Keratinocyte (primary cell): ENCODE measurements around the gene EDA. TPM values are rescaled to one million over a fixed set of nuclear protein-coding genes. Genes with fewer than 3 reads are reported as not detected.

Experiments
- DNase-seq: peaks from one replicate; pipeline ENCODE4 v3.0.0-alpha.2; 2011; ENCODE audit warnings: low read depth, missing footprints, low spot score
- FAIRE-seq: peaks from 2 replicates; lab custom pipeline; 2011; peaks lifted over from hg19 to GRCh38; lab: Jason Lieb, UNC
- H2AFZ ChIP-seq: 2 replicates; pipeline ENCODE4 v1.6.0; 2012; ENCODE audit warnings: low read length, control low read depth, inconsistent platforms; ENCODE audit not compliant: control insufficient read depth
- H3K27ac ChIP-seq: 2 replicates; pipeline ENCODE4 v1.5.1; 2011; ENCODE audit warnings: low read length; ENCODE audit not compliant: control insufficient read depth, insufficient read depth
- H3K27me3 ChIP-seq: 3 replicates; pipeline ENCODE4 v1.6.0; 2011; ENCODE audit warnings: low read length; ENCODE audit not compliant: control insufficient read depth, insufficient read depth; ENCODE audit errors: extremely low read depth
- H3K36me3 ChIP-seq, 2 experiments: 2 replicates in 1 of 2; 3 replicates in 1 of 2; pipeline ENCODE4 v1.5.1; 2011; ENCODE audit warnings: low read length in 2 of 2, mild to moderate bottlenecking in 1 of 2; ENCODE audit not compliant: control insufficient read depth in 2 of 2, insufficient read depth in 2 of 2; ENCODE audit errors: extremely low read depth in 1 of 2
- H3K4me1 ChIP-seq: 3 replicates; pipeline ENCODE4 v1.5.1; 2011; ENCODE audit warnings: low read length; ENCODE audit not compliant: control insufficient read depth, insufficient read depth; ENCODE audit errors: extremely low read depth
- H3K4me2 ChIP-seq: 3 replicates; pipeline ENCODE4 v1.6.0; 2011; ENCODE audit warnings: low read depth, low read length; ENCODE audit not compliant: control insufficient read depth, insufficient read depth; ENCODE audit errors: extremely low read depth
- H3K4me3 ChIP-seq, 3 experiments: fragments of 200-600 bp in 1 of 3; sonication (generic) in 1 of 3; 2 replicates in 2 of 3; 3 replicates in 1 of 3; pipeline ENCODE4 v1.5.1; 2011 to 2016; ENCODE audit warnings: low read length in 3 of 3, mild to moderate bottlenecking in 3 of 3, control low read depth in 2 of 3, inconsistent platforms in 1 of 3, low read depth in 1 of 3, mixed read lengths in 1 of 3, mixed run types in 1 of 3, moderate library complexity in 1 of 3; ENCODE audit not compliant: control insufficient read depth in 2 of 3, insufficient read depth in 2 of 3; ENCODE audit errors: extremely low read depth in 1 of 3
- H3K79me2 ChIP-seq: 2 replicates; pipeline ENCODE4 v1.6.0; 2012; ENCODE audit warnings: low read length; ENCODE audit not compliant: control insufficient read depth, insufficient read depth
- H3K9ac ChIP-seq: 3 replicates; pipeline ENCODE4 v1.6.0; 2011; ENCODE audit warnings: low read length; ENCODE audit not compliant: control insufficient read depth, insufficient read depth; ENCODE audit errors: extremely low read depth
- H3K9me1 ChIP-seq: 3 replicates; pipeline ENCODE4 v1.6.0; 2011; ENCODE audit warnings: low read length; ENCODE audit not compliant: control insufficient read depth, insufficient read depth; ENCODE audit errors: extremely low read depth
- H3K9me3 ChIP-seq: 2 replicates; pipeline ENCODE4 v1.5.1; 2012; ENCODE audit warnings: low read depth, low read length; ENCODE audit not compliant: control insufficient read depth
- H4K20me1 ChIP-seq: 3 replicates; pipeline ENCODE4 v1.6.0; 2011; ENCODE audit warnings: low read length; ENCODE audit not compliant: control insufficient read depth, insufficient read depth; ENCODE audit errors: extremely low read depth
- EZH2 ChIP-seq: IDR thresholded peaks from one replicate; pipeline ENCODE4 v1.6.1; 2012; ENCODE audit warnings: inconsistent platforms, mild to moderate bottlenecking, low read length, moderate library complexity
- dilution Hi-C: fragments of 300-500 bp; cut with MboI; formaldehyde crosslinking; loops from one replicate; pipeline ENCODE4 v1.7.0; 2020; ENCODE audit warnings: low sequenced_read_pairs; ENCODE audit not compliant: extremely low pct_ligation_motif_present
- polyA plus RNA-seq, 5 experiments: library from polyadenylated mRNA; depleted of rRNA in 3 of 5; stranded (reverse) in 3 of 5; stranded (forward) in 1 of 5; unstranded in 1 of 5; fragments of >200 nt; gene quantifications; 1 replicate in 1 of 5; 2 replicates in 3 of 5; 3 replicates in 1 of 5; pipeline versions ENCODE4 v1.2.1 to v1.2.3, GENCODE V29; 2011 to 2012; ENCODE audit warnings: missing spikeins in 2 of 5, low read depth in 1 of 5, low replicate concordance in 1 of 5
- TF ChIP-seq, protein P1 (sequence below), 3 experiments: IDR thresholded peaks in 1 of 3; conservative IDR thresholded peaks in 1 of 3; optimal IDR thresholded peaks in 1 of 3; 2 replicates in 2 of 3; 3 replicates in 1 of 3; pipeline versions ENCODE3 to v1.5.1; 2011; ENCODE audit warnings: low read length in 3 of 3, mild to moderate bottlenecking in 3 of 3, moderate library complexity in 2 of 3, control low read depth in 1 of 3, inconsistent platforms in 1 of 3; ENCODE audit not compliant: insufficient read depth in 2 of 3; ENCODE audit errors: extremely low read depth in 1 of 3

EDA gene
- polyA plus RNA-seq, 1 donor (not counting 4 experiments of a cell fraction or from before 2014, with no cell fraction given) = 0.75 TPM

DNA sequence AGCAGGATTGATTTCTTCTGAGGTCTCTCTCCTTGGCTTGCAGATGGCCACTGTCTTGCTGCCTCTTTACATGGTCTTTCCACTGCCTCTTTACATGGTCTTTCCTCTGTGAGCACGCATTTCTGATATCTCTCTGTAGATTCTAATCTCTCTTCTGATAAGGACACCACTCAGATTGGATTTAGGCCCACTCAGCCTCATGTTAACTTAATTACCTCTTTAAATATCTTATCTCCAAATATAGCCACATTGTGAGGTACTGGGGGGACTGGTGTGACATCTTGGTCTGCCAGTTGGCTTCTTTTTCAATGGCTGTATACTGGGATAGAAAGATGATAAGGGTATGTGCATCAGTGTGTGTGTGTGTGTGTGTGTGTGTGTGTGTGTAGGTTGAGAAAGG is 280.1 kb downstream of the EDA start:
- no peaks in the 10 kb centered on the region for H4K20me1 ChIP-seq
- H3K9me1 ChIP-seq = no peaks in the 10 kb centered on the region
- H3K4me2 ChIP-seq = no peak overlapping the region
- no peak for TF ChIP-seq EZH2
- TF ChIP-seq, protein P1, sequence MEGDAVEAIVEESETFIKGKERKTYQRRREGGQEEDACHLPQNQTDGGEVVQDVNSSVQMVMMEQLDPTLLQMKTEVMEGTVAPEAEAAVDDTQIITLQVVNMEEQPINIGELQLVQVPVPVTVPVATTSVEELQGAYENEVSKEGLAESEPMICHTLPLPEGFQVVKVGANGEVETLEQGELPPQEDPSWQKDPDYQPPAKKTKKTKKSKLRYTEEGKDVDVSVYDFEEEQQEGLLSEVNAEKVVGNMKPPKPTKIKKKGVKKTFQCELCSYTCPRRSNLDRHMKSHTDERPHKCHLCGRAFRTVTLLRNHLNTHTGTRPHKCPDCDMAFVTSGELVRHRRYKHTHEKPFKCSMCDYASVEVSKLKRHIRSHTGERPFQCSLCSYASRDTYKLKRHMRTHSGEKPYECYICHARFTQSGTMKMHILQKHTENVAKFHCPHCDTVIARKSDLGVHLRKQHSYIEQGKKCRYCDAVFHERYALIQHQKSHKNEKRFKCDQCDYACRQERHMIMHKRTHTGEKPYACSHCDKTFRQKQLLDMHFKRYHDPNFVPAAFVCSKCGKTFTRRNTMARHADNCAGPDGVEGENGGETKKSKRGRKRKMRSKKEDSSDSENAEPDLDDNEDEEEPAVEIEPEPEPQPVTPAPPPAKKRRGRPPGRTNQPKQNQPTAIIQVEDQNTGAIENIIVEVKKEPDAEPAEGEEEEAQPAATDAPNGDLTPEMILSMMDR (optimal IDR thresholded peaks at IDR 0.05 in 1 of 3, IDR thresholded peaks at IDR 0.05 in 1 of 3, conservative IDR thresholded peaks at IDR 0.05 in 1 of 3; ENCODE audit: extremely low read depth in 1 of 3, insufficient read depth in 2 of 3, low read length in 3 of 3) = no peak
- no peaks in the 10 kb centered on the region for H3K79me2 ChIP-seq
- H3K27ac ChIP-seq = no peak overlapping the region
- H3K4me1 ChIP-seq = no peaks in the 10 kb centered on the region
- DNase-seq = no peak
- H2AFZ ChIP-seq = no peak overlapping the region
- no peaks in the 10 kb centered on the region for H3K27me3 ChIP-seq
- FAIRE-seq = no peak
- no peaks in the 10 kb centered on the region for H3K9me3 ChIP-seq
- H3K36me3 ChIP-seq = no peaks in the 10 kb centered on the region
- no peak overlapping the region for H3K9ac ChIP-seq
- no peak overlapping the region for H3K4me3 ChIP-seq
- dilution Hi-C loops = no loop called here

DNA sequence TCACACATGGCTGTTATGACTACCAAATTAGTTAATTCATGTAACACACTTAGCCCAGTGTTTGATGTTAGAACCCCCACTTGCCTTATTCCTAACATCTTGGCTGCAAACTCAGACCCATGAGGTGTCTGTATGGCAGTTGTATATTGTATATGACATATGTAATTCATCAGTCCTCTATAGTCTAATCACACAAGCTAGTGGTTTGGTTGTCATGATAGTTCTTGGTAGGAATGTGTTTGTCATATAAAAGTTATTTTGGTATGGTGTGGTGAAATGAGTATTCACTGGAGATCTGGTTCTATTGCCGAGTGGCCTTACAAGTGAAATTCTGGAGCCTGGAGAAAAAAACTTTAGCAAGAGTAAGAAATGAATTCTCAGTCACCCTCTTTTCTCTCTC is 284.6 kb downstream of the EDA start:
- Histone ChIP-seq H3K9me1 (no peaks in the 10 kb centered on the region), H3K9me3 (no peaks in the 10 kb centered on the region), H3K9ac (no peak overlapping the region), H3K4me2 (no peak overlapping the region), H3K4me1 (no peaks in the 10 kb centered on the region), H3K27me3 (no peaks in the 10 kb centered on the region), H3K79me2 (no peaks in the 10 kb centered on the region), H3K36me3 (no peaks in the 10 kb centered on the region), H3K4me3 (no peak overlapping the region), H3K27ac (no peak overlapping the region), H4K20me1 (no peaks in the 10 kb centered on the region), H2AFZ (no peak overlapping the region)
- FAIRE-seq (no peak), DNase-seq (no peak)
- dilution Hi-C loops = no loop called here
- TF ChIP-seq EZH2 = no peak
- TF ChIP-seq, protein P1 (optimal IDR thresholded peaks at IDR 0.05 in 1 of 3, IDR thresholded peaks at IDR 0.05 in 1 of 3, conservative IDR thresholded peaks at IDR 0.05 in 1 of 3; ENCODE audit: extremely low read depth in 1 of 3, insufficient read depth in 2 of 3, low read length in 3 of 3) = no peak
